Breast epithelium (tissue), 4 donors: ENCODE results near the gene RO60. TPM values are rescaled to one million over a fixed set of nuclear protein-coding genes. Genes with fewer than 3 reads are reported as not detected.
A peak's percentile ranks its signal among the peaks of the same experiment; 100 is the strongest.

Source experiments
- DNase-seq, 2 donors: peaks; one replicate each; pipeline ENCODE4 v3.0.0-alpha.2; 2019; ENCODE audit warnings: low spot score in 2 of 2
- H3K27ac ChIP-seq, 2 donors: fragments of 200-600 bp; sonication (generic) in 1 of 2; one replicate each; pipeline ENCODE4 v1.5.1; 2016 to 2019; ENCODE audit warnings: mild to moderate bottlenecking in 1 of 2
- H3K27me3 ChIP-seq, 2 donors: fragments of 200-600 bp; sonication (generic) in 1 of 2; one replicate each; pipeline versions ENCODE4 v1.5.1 to v1.6.0; 2017 to 2019; ENCODE audit warnings: control low read depth in 1 of 2, mild to moderate bottlenecking in 1 of 2
- H3K36me3 ChIP-seq: fragments of 200-600 bp; one replicate; pipeline ENCODE4 v1.5.1; 2019
- H3K4me1 ChIP-seq, 2 donors: fragments of 200-600 bp; sonication (generic); one replicate each; pipeline ENCODE4 v1.5.1; 2016 to 2019; ENCODE audit warnings: control low read depth in 1 of 2
- H3K4me3 ChIP-seq, 3 donors: fragments of 200-600 bp; sonication (generic); 1 replicate in 2 of 3; 2 replicates in 1 of 3; pipeline ENCODE4 v1.5.1; 2016 to 2019; ENCODE audit warnings: mild to moderate bottlenecking in 3 of 3, moderate library complexity in 2 of 3
- H3K9me3 ChIP-seq, 2 donors: fragments of 200-600 bp; sonication (generic) in 1 of 2; one replicate each; pipeline ENCODE4 v1.5.1; 2016 to 2019; ENCODE audit warnings: control low read depth in 1 of 2
- POLR2A ChIP-seq: fragments of 450-650 bp; IDR thresholded peaks from one replicate; pipeline ENCODE4 v1.6.1; 2016; ENCODE audit warnings: antibody characterized with exemption, mild to moderate bottlenecking, moderate library complexity
- POLR2AphosphoS5 ChIP-seq, 3 donors: sonication (generic); formaldehyde crosslinking; IDR thresholded peaks; one replicate each; pipeline ENCODE4 v1.6.1; 2017; ENCODE audit warnings: antibody characterized with exemption in 3 of 3
- intact Hi-C: fragments of 100-400 bp; cut with DNase I; formaldehyde crosslinking; loops from one replicate; pipeline ENCODE4 v1.15.1; 2023; ENCODE audit warnings: low total_unique reads
- total RNA-seq, 3 donors: library from RNA; depleted of rRNA; stranded (reverse); fragments of >200 nt; gene quantifications; one replicate each; pipeline ENCODE4 v1.1.0, GENCODE V29; 2016
- TF ChIP-seq, protein P1 (sequence below), 3 donors: fragments of 450-650 bp; IDR thresholded peaks; one replicate each; pipeline ENCODE4 v1.5.1; 2016 to 2017; ENCODE audit warnings: antibody characterized with exemption in 3 of 3, mild to moderate bottlenecking in 3 of 3, moderate library complexity in 3 of 3

Gene RO60
- 100 to 1,000 TPM in 1 of 3 donors, 10 to 100 TPM in 2; 91.4 to 116 (median 95.1) TPM for total RNA-seq

DNA sequence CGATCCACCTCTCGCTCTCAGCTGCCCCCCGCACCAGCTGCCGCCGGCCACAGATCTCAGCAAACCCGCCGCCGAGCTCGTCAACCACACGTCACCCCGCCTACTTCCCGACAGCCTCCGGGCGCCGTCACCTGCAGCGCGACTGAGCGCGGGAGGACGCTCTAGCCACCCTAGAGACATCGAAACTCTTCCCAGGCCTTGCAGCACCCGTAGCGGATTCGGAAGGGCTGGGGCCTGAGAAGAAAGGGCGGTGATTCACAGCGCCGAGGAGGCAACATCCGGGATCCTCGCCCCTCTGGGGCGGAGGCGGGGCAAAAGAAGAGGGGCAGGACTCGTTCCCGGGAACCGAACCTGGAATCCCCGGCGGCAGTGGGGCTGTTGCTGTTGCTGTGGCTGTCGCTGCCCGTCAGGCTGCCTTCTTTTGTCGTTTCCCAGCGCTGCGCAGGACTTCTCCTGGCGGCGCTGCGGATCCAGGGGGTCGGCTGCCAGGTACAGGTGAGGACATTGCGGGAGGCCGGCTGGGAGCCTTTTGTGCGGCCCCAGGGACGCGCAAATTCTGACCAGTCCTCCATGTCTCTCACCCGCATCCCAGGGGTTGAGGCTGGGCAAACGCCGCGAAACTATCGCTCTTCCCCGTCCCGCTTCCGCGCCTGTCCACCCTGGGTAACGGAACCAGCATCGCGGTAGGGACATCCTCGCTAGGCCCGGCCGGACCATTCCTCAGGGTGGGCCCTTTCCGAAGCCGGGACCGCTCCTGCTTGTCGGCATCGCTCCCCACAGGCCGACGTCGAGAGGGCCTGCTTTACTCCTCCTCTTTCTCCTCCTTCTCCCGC is at the start of gene RO60, which contains the start of gene UCHL5:
Gene RO60 (plus strand): TSS at position 331 of the 833 bp plus-strand sequence. CDS start 9,443 bp downstream, outside the sequence.
Gene UCHL5 (minus strand): TSS at position 79 of the 833 bp plus-strand sequence. CDS start 100 bp downstream, outside the sequence.
- Histone ChIP-seq H3K27me3 (no peaks in the 10 kb centered on the region), H3K27ac (peak within 1 kb of the TSS; percentile 98), H3K9me3 (no peaks in the 10 kb centered on the region), H3K36me3 (no peaks in the 10 kb centered on the region), H3K4me3 (peak within 1 kb of the TSS; percentile 87 to 92 (median 91)), H3K4me1 (peaks cover 0 to 20% of the 10 kb centered on the region in 2 donors)
- TF ChIP-seq POLR2AphosphoS5 (IDR thresholded peaks at IDR 0.05) (peak; percentile 75 to 90 (median 81)), POLR2A (no peak)
- TF ChIP-seq, protein P1, sequence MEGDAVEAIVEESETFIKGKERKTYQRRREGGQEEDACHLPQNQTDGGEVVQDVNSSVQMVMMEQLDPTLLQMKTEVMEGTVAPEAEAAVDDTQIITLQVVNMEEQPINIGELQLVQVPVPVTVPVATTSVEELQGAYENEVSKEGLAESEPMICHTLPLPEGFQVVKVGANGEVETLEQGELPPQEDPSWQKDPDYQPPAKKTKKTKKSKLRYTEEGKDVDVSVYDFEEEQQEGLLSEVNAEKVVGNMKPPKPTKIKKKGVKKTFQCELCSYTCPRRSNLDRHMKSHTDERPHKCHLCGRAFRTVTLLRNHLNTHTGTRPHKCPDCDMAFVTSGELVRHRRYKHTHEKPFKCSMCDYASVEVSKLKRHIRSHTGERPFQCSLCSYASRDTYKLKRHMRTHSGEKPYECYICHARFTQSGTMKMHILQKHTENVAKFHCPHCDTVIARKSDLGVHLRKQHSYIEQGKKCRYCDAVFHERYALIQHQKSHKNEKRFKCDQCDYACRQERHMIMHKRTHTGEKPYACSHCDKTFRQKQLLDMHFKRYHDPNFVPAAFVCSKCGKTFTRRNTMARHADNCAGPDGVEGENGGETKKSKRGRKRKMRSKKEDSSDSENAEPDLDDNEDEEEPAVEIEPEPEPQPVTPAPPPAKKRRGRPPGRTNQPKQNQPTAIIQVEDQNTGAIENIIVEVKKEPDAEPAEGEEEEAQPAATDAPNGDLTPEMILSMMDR (IDR thresholded peaks at IDR 0.05) = no peak
- DNase-seq = peak; percentile 91 to 95
- intact Hi-C loops = no loop called here

DNA sequence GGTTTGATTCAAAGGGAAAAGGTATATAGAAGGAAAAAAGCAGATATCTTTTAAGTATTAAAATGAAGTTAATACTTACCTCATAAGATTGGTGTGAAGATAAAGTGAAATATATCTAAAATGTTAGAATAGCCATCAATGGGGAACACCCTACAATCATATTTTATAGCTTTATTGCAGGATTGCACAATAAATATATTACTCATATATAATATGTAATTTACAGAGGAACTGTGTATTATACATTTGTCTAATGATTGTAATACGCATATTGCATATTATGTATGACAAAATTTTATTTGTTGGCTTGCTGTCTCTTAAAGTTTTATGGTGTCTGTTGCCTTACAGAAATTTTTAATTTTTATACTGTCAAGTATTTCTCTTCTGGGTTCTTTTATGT is 48.0 kb upstream of the RO60 start:
- H3K36me3 ChIP-seq = no peaks in the 10 kb centered on the region
- H3K4me1 ChIP-seq = no peaks in the 10 kb centered on the region
- H3K9me3 ChIP-seq = no peaks in the 10 kb centered on the region
- intact Hi-C loops = no loop called here
- H3K27me3 ChIP-seq = no peaks in the 10 kb centered on the region
- no peak for TF ChIP-seq POLR2AphosphoS5 (IDR thresholded peaks at IDR 0.05)
- no peak for DNase-seq
- no peak overlapping the region for H3K27ac ChIP-seq
- H3K4me3 ChIP-seq = no peak overlapping the region

DNA sequence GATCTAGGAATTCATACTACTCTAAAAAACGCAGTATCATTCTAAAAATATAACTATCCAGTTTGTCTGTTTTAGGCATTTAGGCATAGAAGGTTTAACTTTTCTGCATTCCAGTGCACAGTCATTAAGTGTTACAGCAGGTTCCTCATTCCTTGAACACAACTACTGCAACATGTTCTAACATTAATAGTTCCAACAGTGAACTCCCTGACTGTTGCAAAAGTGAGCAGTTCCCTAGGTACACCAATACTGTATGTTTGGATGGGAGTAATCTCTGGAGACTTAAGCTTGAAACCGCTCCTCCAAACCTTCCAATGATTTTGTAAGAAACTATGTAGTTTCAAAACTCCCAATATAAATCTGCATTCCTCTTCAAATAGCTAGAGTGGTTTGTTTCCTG is 46.4 kb upstream of the RO60 start:
- no peak overlapping the region for H3K4me3 ChIP-seq
- no peaks in the 10 kb centered on the region for H3K4me1 ChIP-seq
- no peak overlapping the region for H3K27ac ChIP-seq
- DNase-seq = no peak
- H3K9me3 ChIP-seq = no peaks in the 10 kb centered on the region
- TF ChIP-seq, protein P1 (IDR thresholded peaks at IDR 0.05) = no peak
- TF ChIP-seq POLR2AphosphoS5 (IDR thresholded peaks at IDR 0.05) = no peak
- no peak for TF ChIP-seq POLR2A
- H3K27me3 ChIP-seq = no peaks in the 10 kb centered on the region
- intact Hi-C loops = no loop called here
- no peaks in the 10 kb centered on the region for H3K36me3 ChIP-seq

DNA sequence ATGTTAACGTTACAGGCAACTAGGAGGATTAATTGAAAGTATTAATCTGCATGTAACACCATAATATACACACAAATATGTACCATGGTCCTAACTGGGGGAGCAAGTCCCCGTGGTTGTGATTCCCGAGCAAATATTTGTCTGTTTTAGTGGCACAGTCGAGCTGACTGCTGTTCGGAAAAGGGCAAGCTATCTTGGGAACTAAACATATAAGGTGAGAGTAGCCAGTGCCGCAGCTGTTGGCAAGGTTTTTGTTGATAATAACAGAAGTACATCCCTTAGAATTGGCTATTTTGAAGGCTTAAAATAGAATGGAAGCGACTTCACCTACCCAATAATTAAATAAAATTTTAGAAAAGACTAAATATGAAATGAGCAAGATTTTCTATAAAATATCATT is 45.7 kb upstream of the RO60 start:
- no peaks in the 10 kb centered on the region for H3K27me3 ChIP-seq
- H3K27ac ChIP-seq = no peak overlapping the region
- TF ChIP-seq POLR2AphosphoS5 (IDR thresholded peaks at IDR 0.05) (no peak), POLR2A (no peak)
- TF ChIP-seq, protein P1 (IDR thresholded peaks at IDR 0.05) = no peak
- intact Hi-C loops = no loop called here
- no peaks in the 10 kb centered on the region for H3K4me1 ChIP-seq
- no peaks in the 10 kb centered on the region for H3K9me3 ChIP-seq
- no peaks in the 10 kb centered on the region for H3K36me3 ChIP-seq
- DNase-seq = no peak
- H3K4me3 ChIP-seq = no peak overlapping the region

DNA sequence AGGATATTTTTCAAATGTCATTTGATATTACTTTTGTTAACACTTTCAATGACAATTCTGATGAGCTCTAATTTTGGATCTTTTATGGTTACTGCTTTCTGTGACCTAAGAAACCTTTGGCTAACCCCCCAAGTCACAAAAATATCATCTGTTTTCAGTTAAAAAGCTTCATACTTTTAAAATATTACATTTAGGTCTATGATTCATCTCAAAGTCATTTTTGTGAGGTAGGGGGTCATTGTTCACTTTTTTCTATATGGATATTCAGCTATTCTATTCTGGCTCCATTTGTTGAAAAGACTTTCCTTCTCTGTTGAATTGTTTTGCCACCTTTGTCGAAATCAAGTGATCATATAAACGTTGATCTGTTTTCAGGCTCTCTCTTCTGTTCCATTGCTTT is 45.0 kb upstream of the RO60 start:
- no peak overlapping the region for H3K27ac ChIP-seq
- H3K36me3 ChIP-seq = no peaks in the 10 kb centered on the region
- no peak overlapping the region for H3K4me3 ChIP-seq
- DNase-seq = no peak
- H3K4me1 ChIP-seq = no peaks in the 10 kb centered on the region
- no peaks in the 10 kb centered on the region for H3K27me3 ChIP-seq
- TF ChIP-seq POLR2AphosphoS5 (IDR thresholded peaks at IDR 0.05) = no peak
- TF ChIP-seq, protein P1 (IDR thresholded peaks at IDR 0.05) = no peak
- no peak for TF ChIP-seq POLR2A
- intact Hi-C loops = no loop called here
- H3K9me3 ChIP-seq = no peaks in the 10 kb centered on the region
